Testis (tissue), 2 donors: ENCODE measurements around the gene SAPCD1.

Experiments used
- POLR2A ChIP-seq: fragments of 450-650 bp; IDR thresholded peaks from one replicate; pipeline ENCODE4 v1.6.1; 2017; ENCODE audit warnings: antibody characterized with exemption, mild to moderate bottlenecking, moderate library complexity
- TF ChIP-seq, protein P1 (sequence below), 3 experiments: fragments of 450-650 bp in 2 of 3; fragments of 200-600 bp in 1 of 3; sonication (generic) in 1 of 3; IDR thresholded peaks; one replicate each; pipeline ENCODE4 v1.5.1; 2016 to 2019; ENCODE audit warnings: antibody characterized with exemption in 3 of 3, mild to moderate bottlenecking in 2 of 3, moderate library complexity in 1 of 3

DNA sequence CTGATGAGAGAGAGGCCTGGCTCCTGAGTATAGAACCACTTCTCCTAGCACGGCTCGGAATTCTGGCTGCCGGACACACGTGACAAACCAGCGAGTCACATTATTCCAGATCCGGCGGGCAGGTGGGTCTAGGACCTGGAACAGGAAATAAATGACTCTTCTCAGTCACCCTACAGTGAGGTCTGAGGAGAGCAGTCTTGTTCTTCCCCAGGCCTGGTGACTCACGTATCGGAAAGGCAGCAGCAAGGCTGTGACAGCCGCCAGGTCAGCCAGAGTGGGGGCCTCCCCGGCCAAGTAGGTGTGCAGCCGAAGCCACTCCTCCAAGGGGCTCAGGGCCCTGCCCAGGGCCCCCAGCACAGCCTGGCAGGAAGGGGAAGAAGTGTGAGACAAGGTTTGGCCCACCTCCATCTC is 30.3 kb downstream of the SAPCD1 start:
- TF ChIP-seq, protein P1, sequence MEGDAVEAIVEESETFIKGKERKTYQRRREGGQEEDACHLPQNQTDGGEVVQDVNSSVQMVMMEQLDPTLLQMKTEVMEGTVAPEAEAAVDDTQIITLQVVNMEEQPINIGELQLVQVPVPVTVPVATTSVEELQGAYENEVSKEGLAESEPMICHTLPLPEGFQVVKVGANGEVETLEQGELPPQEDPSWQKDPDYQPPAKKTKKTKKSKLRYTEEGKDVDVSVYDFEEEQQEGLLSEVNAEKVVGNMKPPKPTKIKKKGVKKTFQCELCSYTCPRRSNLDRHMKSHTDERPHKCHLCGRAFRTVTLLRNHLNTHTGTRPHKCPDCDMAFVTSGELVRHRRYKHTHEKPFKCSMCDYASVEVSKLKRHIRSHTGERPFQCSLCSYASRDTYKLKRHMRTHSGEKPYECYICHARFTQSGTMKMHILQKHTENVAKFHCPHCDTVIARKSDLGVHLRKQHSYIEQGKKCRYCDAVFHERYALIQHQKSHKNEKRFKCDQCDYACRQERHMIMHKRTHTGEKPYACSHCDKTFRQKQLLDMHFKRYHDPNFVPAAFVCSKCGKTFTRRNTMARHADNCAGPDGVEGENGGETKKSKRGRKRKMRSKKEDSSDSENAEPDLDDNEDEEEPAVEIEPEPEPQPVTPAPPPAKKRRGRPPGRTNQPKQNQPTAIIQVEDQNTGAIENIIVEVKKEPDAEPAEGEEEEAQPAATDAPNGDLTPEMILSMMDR (IDR thresholded peaks at IDR 0.05): no peak
- no peak for TF ChIP-seq POLR2A
